ENCODE results near the gene BOLA1.
A peak's percentile ranks its signal among the peaks of the same experiment; 100 is the strongest.

BOLA1 gene

GRCh38 chr1:149899460-149900284, at the start of gene BOLA1 (continued):
- TF ChIP-seq PRDM2 (tag by site-specific recombination; IDR thresholded peaks at IDR 0.05; ENCODE audit: borderline replicate concordance) (no peak), TCF7L2 (IDR thresholded peaks at IDR 0.05; ENCODE audit: borderline replicate concordance, low read depth, low read length) (no peak), ZNF830 (tag by site-specific recombination; IDR thresholded peaks at IDR 0.05; ENCODE audit: low read depth) (no peak), YY2 (tag by site-specific recombination; IDR thresholded peaks at IDR 0.05) (peak; percentile 72), ZBTB8A (tag by site-specific recombination; IDR thresholded peaks at IDR 0.05) (peak; percentile 71), GLIS1 (tag by site-specific recombination; IDR thresholded peaks at IDR 0.05) (peak; percentile 73), MZF1 (tag by site-specific recombination; IDR thresholded peaks at IDR 0.05; ENCODE audit: borderline replicate concordance) (0 out of 2 replicates have a peak, but pooled peaks have one; percentile 24), ZNF501 (tag by site-specific recombination; IDR thresholded peaks at IDR 0.05) (peak; percentile 72), ZNF211 (tag by site-specific recombination; IDR thresholded peaks at IDR 0.05; ENCODE audit: low read depth) (no peak), ZNF704 (tag by site-specific recombination; IDR thresholded peaks at IDR 0.05) (no peak), ZNF416 (tag by site-specific recombination; IDR thresholded peaks at IDR 0.05) (no peak), ATF2 (tag by site-specific recombination; IDR thresholded peaks at IDR 0.05; ENCODE audit: low read depth) (no peak), ZBTB26 (tag by site-specific recombination; optimal IDR thresholded peaks at IDR 0.05) (peak; percentile 42), PRDM6 (tag by site-specific recombination; IDR thresholded peaks at IDR 0.05) (no peak), ZBTB1 (tag by site-specific recombination; IDR thresholded peaks at IDR 0.05) (no peak), ZBTB10 (tag by site-specific recombination; IDR thresholded peaks at IDR 0.05) (no peak), PRDM4 (tag by site-specific recombination; IDR thresholded peaks at IDR 0.05) (no peak), TRIM28 (IDR thresholded peaks at IDR 0.05; ENCODE audit: borderline replicate concordance, low read length) (peak; percentile 76; the same call in 1 of the 2 replicates), ZNF112 (tag by site-specific recombination; IDR thresholded peaks at IDR 0.05) (no peak), GFI1B (tag by site-specific recombination; IDR thresholded peaks at IDR 0.05) (no peak), HOXA7 (CRISPR knock-in tag; IDR thresholded peaks at IDR 0.05; ENCODE audit: borderline replicate concordance) (no peak), ZNF747 (tag by site-specific recombination; IDR thresholded peaks at IDR 0.05) (no peak)

Measured in HEK293 (cell line).